HG03097 (cell line): Measurements from ENCODE around the gene DEUP1.

Experiments
- ATAC-seq: cut with Tn5 transposase; IDR thresholded peaks from one replicate; pipeline ENCODE4 v1.9.1; 2021; ENCODE audit not compliant: unreplicated experiment, low FRiP score

Gene DEUP1

GRCh38 chr11:93468290-93468689 is 137.7 kb downstream of the DEUP1 start:
- ATAC-seq: no peak

GRCh38 chr11:93474123-93474522 is 143.6 kb downstream of the DEUP1 start:
- no peak for ATAC-seq

- no peak for ATAC-seq
These were observed 146.3 kb downstream of the DEUP1 start for GRCh38 chr11:93476796-93477195.

- ATAC-seq: no peak
These were observed 147.2 kb downstream of the DEUP1 start for GRCh38 chr11:93477684-93478234.

GRCh38 chr11:93478841-93479240 is 148.3 kb downstream of the DEUP1 start:
- no peak for ATAC-seq

GRCh38 chr11:93480256-93480655 is 149.7 kb downstream of the DEUP1 start:
- ATAC-seq: no peak

- ATAC-seq: no peak
These were observed 150.2 kb downstream of the DEUP1 start for GRCh38 chr11:93480756-93481155.

- no peak for ATAC-seq
These were observed 150.7 kb downstream of the DEUP1 start for GRCh38 chr11:93481279-93481678.

- ATAC-seq: no peak
These were observed 151.2 kb downstream of the DEUP1 start for GRCh38 chr11:93481696-93482095.

GRCh38 chr11:93482556-93482955 is 152.0 kb downstream of the DEUP1 start:
- no peak for ATAC-seq

- ATAC-seq: no peak
These were observed 154.2 kb downstream of the DEUP1 start for GRCh38 chr11:93484716-93485115.

GRCh38 chr11:93485983-93486382 is 155.4 kb downstream of the DEUP1 start:
- no peak for ATAC-seq

GRCh38 chr11:93487032-93487483 is 156.5 kb downstream of the DEUP1 start:
- no peak for ATAC-seq
